WTC11 (cell line): ENCODE measurements around the gene ARAF.

ENCODE experiments used
- ATF6 ChIP-seq: sonication (generic); formaldehyde crosslinking; IDR thresholded peaks from 2 replicates; pipeline ENCODE4 v1.8.1; 2023; ENCODE audit warnings: mild to moderate bottlenecking, missing genetic modification reagents
- ELF4 ChIP-seq: sonication (generic); formaldehyde crosslinking; IDR thresholded peaks from 2 replicates; pipeline ENCODE4 v1.8.1; 2022; ENCODE audit warnings: low read depth, mild to moderate bottlenecking, moderate library complexity, missing genetic modification reagents
- ETV6 ChIP-seq: sonication (generic); formaldehyde crosslinking; IDR thresholded peaks from 2 replicates; pipeline ENCODE4 v1.8.1; 2022; ENCODE audit warnings: mild to moderate bottlenecking, missing genetic modification reagents
- NFYB ChIP-seq: sonication (generic); formaldehyde crosslinking; conservative IDR thresholded peaks from 2 replicates; pipeline ENCODE4 v1.8.0; 2022; ENCODE audit warnings: low read depth, missing genetic modification reagents
- NR1H2 ChIP-seq: sonication (generic); formaldehyde crosslinking; IDR thresholded peaks from 2 replicates; pipeline ENCODE4 v1.9.0; 2021; ENCODE audit warnings: mild to moderate bottlenecking, moderate library complexity, missing genetic modification reagents
- TEAD4 ChIP-seq: sonication (generic); formaldehyde crosslinking; IDR thresholded peaks from 2 replicates; pipeline ENCODE4 v1.8.0; 2022; ENCODE audit warnings: mild to moderate bottlenecking, missing genetic modification reagents
- ZNF138 ChIP-seq: sonication (generic); formaldehyde crosslinking; conservative IDR thresholded peaks from 2 replicates; pipeline ENCODE4 v1.8.1; 2022; ENCODE audit warnings: mild to moderate bottlenecking, moderate library complexity, missing genetic modification reagents
- ZNF423 ChIP-seq: fragments of 250-450 bp; sonication (Bioruptor Pico); IDR thresholded peaks from 2 replicates; pipeline ENCODE4 v2.1.2; 2022; ENCODE audit warnings: mild to moderate bottlenecking, moderate library complexity
- TF ChIP-seq, protein P1 (sequence below): fragments of 200-600 bp; IDR thresholded peaks from 2 replicates; pipeline ENCODE4 v1.8.0; 2022; ENCODE audit warnings: antibody characterized with exemption
- TF ChIP-seq, protein P2 (sequence below): sonication (generic); formaldehyde crosslinking; IDR thresholded peaks from 2 replicates; pipeline ENCODE4 v1.8.0; 2023; ENCODE audit warnings: missing genetic modification reagents
- TF ChIP-seq, protein P3 (sequence below): sonication (generic); formaldehyde crosslinking; IDR thresholded peaks from 2 replicates; pipeline ENCODE4 v1.8.1; 2023; ENCODE audit warnings: mild to moderate bottlenecking, missing genetic modification reagents, moderate library complexity
- TF ChIP-seq, protein P4 (sequence below): sonication (generic); formaldehyde crosslinking; IDR thresholded peaks from 2 replicates; pipeline ENCODE4 v1.8.1; 2023; ENCODE audit warnings: mild to moderate bottlenecking, missing genetic modification reagents, moderate library complexity

DNA sequence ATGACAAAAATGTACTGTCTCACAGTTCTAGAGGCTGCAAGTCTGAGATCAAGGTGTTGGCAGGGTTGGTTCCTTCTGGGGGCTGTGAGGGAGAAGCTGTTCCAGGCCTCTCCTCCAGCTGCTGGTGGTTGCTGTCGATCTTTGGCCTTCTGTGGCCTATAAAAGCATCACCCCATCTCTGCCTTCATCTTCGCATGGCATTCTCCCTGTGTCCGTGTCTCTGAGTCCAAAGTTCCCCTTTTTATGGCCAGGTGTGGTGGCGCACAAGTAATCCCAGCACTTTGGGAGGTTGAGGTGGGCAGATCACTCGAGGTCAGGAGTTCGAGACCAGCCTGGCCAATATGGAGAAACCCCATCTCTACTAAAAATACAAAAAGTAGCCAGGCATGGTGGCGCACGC lies 31.5 kb upstream of the ARAF start:
- TF ChIP-seq, protein P1, sequence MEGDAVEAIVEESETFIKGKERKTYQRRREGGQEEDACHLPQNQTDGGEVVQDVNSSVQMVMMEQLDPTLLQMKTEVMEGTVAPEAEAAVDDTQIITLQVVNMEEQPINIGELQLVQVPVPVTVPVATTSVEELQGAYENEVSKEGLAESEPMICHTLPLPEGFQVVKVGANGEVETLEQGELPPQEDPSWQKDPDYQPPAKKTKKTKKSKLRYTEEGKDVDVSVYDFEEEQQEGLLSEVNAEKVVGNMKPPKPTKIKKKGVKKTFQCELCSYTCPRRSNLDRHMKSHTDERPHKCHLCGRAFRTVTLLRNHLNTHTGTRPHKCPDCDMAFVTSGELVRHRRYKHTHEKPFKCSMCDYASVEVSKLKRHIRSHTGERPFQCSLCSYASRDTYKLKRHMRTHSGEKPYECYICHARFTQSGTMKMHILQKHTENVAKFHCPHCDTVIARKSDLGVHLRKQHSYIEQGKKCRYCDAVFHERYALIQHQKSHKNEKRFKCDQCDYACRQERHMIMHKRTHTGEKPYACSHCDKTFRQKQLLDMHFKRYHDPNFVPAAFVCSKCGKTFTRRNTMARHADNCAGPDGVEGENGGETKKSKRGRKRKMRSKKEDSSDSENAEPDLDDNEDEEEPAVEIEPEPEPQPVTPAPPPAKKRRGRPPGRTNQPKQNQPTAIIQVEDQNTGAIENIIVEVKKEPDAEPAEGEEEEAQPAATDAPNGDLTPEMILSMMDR: no peak
- TF ChIP-seq NR1H2 (no peak), ELF4 (CRISPR knock-in tag) (no peak), NFYB (CRISPR knock-in tag) (no peak), ETV6 (CRISPR knock-in tag) (no peak), ATF6 (CRISPR knock-in tag) (no peak), TEAD4 (no peak), ZNF138 (CRISPR knock-in tag) (no peak), ZNF423 (no peak)
- TF ChIP-seq, protein P2, sequence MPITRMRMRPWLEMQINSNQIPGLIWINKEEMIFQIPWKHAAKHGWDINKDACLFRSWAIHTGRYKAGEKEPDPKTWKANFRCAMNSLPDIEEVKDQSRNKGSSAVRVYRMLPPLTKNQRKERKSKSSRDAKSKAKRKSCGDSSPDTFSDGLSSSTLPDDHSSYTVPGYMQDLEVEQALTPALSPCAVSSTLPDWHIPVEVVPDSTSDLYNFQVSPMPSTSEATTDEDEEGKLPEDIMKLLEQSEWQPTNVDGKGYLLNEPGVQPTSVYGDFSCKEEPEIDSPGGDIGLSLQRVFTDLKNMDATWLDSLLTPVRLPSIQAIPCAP (CRISPR knock-in tag): no peak
- TF ChIP-seq, protein P3, sequence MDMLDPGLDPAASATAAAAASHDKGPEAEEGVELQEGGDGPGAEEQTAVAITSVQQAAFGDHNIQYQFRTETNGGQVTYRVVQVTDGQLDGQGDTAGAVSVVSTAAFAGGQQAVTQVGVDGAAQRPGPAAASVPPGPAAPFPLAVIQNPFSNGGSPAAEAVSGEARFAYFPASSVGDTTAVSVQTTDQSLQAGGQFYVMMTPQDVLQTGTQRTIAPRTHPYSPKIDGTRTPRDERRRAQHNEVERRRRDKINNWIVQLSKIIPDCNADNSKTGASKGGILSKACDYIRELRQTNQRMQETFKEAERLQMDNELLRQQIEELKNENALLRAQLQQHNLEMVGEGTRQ (CRISPR knock-in tag): no peak
- TF ChIP-seq, protein P4, sequence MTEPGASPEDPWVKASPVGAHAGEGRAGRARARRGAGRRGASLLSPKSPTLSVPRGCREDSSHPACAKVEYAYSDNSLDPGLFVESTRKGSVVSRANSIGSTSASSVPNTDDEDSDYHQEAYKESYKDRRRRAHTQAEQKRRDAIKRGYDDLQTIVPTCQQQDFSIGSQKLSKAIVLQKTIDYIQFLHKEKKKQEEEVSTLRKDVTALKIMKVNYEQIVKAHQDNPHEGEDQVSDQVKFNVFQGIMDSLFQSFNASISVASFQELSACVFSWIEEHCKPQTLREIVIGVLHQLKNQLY (CRISPR knock-in tag): no peak
